IMR-90 (cell line): Measurements from ENCODE around the gene CATSPERB.

ENCODE experiments used
- CEBPB ChIP-seq: IDR thresholded peaks from 2 replicates; pipeline ENCODE4 v1.6.1; 2012; ENCODE audit warnings: low read depth, low read length, improper control_type of control experiment
- FOS ChIP-seq: fragments of 150-350 bp; IDR thresholded peaks from 2 replicates; pipeline ENCODE4 v1.6.1; 2016; ENCODE audit warnings: low read depth, low read length
- NFE2L2 ChIP-seq: fragments of 150-350 bp; IDR thresholded peaks from 2 replicates; pipeline ENCODE4 v1.6.1; 2016; ENCODE audit warnings: low read depth, mild to moderate bottlenecking, low read length
- POLR2A ChIP-seq: IDR thresholded peaks from 2 replicates; pipeline ENCODE4 v1.6.1; 2012; ENCODE audit warnings: mild to moderate bottlenecking, low read depth, low read length
- RAD21 ChIP-seq: IDR thresholded peaks from 2 replicates; pipeline ENCODE4 v1.6.1; 2012; ENCODE audit warnings: low read length, improper control_type of control experiment
- RFX5 ChIP-seq: IDR thresholded peaks from 2 replicates; pipeline ENCODE4 v1.8.0; 2012; ENCODE audit warnings: low read depth, mild to moderate bottlenecking, low read length, moderate library complexity
- SMC3 ChIP-seq: fragments of 150-350 bp; IDR thresholded peaks from 2 replicates; pipeline ENCODE4 v1.6.1; 2016; ENCODE audit warnings: low read depth, mild to moderate bottlenecking, antibody characterized with exemption, low read length, moderate library complexity
- TF ChIP-seq, protein P1 (sequence below): conservative IDR thresholded peaks from 2 replicates; pipeline ENCODE4 v1.5.1; 2012; ENCODE audit warnings: mild to moderate bottlenecking, low read depth, low read length, improper control_type of control experiment
- TF ChIP-seq, protein P2 (sequence below): fragments of 150-350 bp; IDR thresholded peaks from 2 replicates; pipeline ENCODE4 v1.6.1; 2017; ENCODE audit warnings: mild to moderate bottlenecking, antibody characterized with exemption, low read length, low read depth

DNA sequence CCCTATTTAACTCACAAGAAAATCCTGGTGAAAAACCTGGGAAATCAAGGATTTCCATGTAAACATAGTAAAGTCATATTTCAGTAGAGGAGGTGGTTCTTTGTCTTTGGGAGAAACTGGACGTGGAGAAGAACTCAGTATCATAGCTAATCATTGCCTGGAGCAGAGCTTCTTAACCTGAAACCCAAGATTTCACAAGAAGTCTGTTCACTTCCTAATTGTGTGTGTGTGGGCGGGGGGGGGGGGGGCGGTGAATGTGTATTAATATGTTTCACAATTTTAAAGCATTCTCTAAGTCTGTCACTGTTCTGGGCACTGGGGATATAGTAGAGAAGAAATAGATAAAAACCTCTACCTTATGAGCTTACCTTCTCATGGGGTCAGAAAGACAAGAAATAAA lies 125.0 kb downstream of the CATSPERB start:
- TF ChIP-seq, protein P1, sequence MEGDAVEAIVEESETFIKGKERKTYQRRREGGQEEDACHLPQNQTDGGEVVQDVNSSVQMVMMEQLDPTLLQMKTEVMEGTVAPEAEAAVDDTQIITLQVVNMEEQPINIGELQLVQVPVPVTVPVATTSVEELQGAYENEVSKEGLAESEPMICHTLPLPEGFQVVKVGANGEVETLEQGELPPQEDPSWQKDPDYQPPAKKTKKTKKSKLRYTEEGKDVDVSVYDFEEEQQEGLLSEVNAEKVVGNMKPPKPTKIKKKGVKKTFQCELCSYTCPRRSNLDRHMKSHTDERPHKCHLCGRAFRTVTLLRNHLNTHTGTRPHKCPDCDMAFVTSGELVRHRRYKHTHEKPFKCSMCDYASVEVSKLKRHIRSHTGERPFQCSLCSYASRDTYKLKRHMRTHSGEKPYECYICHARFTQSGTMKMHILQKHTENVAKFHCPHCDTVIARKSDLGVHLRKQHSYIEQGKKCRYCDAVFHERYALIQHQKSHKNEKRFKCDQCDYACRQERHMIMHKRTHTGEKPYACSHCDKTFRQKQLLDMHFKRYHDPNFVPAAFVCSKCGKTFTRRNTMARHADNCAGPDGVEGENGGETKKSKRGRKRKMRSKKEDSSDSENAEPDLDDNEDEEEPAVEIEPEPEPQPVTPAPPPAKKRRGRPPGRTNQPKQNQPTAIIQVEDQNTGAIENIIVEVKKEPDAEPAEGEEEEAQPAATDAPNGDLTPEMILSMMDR = no peak
- TF ChIP-seq POLR2A (no peak), RAD21 (no peak), RFX5 (no peak), NFE2L2 (no peak), CEBPB (no peak), FOS (no peak), SMC3 (no peak)
- TF ChIP-seq, protein P2, sequence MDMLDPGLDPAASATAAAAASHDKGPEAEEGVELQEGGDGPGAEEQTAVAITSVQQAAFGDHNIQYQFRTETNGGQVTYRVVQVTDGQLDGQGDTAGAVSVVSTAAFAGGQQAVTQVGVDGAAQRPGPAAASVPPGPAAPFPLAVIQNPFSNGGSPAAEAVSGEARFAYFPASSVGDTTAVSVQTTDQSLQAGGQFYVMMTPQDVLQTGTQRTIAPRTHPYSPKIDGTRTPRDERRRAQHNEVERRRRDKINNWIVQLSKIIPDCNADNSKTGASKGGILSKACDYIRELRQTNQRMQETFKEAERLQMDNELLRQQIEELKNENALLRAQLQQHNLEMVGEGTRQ = no peak
